ENCODE results near the gene MEMO1.
"Not testable (repeated sequence)": the region's sequence is repeated elsewhere in the genome, so short reads cannot be mapped to it uniquely, and the experiment has no call there.

Gene MEMO1

GRCh38 chr2:31957354-31958139, 53.3 kb downstream of the MEMO1 start:
- DNase-seq (ENCODE audit: low read depth) = no peak

GRCh38 chr2:31956934-31957333, 53.9 kb downstream of the MEMO1 start:
- not testable (repeated sequence) for DNase-seq (ENCODE audit: low read depth)

GRCh38 chr2:31956312-31956711, 54.5 kb downstream of the MEMO1 start:
- DNase-seq (ENCODE audit: low read depth) = no peak

GRCh38 chr2:31953095-31953494, 57.7 kb downstream of the MEMO1 start:
- not testable (repeated sequence) for DNase-seq (ENCODE audit: low read depth)

GRCh38 chr2:31950946-31951562, 59.8 kb downstream of the MEMO1 start:
- no peak for DNase-seq (ENCODE audit: low read depth)

- DNase-seq (ENCODE audit: low read depth) = no peak
Observed at GRCh38 chr2:31947871-31948270, 62.9 kb downstream of the MEMO1 start.

- no peak for DNase-seq (ENCODE audit: low read depth)
Observed at GRCh38 chr2:31946838-31947237, 64.0 kb downstream of the MEMO1 start.

- no peak for DNase-seq (ENCODE audit: low read depth)
Observed at GRCh38 chr2:31945572-31945935, 65.3 kb downstream of the MEMO1 start.

GRCh38 chr2:31944828-31945571, 65.8 kb downstream of the MEMO1 start:
- DNase-seq (ENCODE audit: low read depth) = no peak

- DNase-seq (ENCODE audit: low read depth) = no peak
Observed at GRCh38 chr2:31943636-31944225, 67.1 kb downstream of the MEMO1 start.

- no peak for DNase-seq (ENCODE audit: low read depth)
Observed at GRCh38 chr2:31940920-31941319, 69.9 kb downstream of the MEMO1 start.

GRCh38 chr2:31937741-31938140, 73.1 kb downstream of the MEMO1 start:
- DNase-seq (ENCODE audit: low read depth) = no peak

- no peak for DNase-seq (ENCODE audit: low read depth)
Observed at GRCh38 chr2:31935370-31935769, 75.4 kb downstream of the MEMO1 start.

GRCh38 chr2:31933066-31933465, 77.7 kb downstream of the MEMO1 start:
- no peak for DNase-seq (ENCODE audit: low read depth)

GRCh38 chr2:31932589-31932988, 78.2 kb downstream of the MEMO1 start:
- DNase-seq (ENCODE audit: low read depth) = no peak

- no peak for DNase-seq (ENCODE audit: low read depth)
Observed at GRCh38 chr2:31931916-31932315, 78.9 kb downstream of the MEMO1 start.

GRCh38 chr2:31925517-31925916, 85.3 kb downstream of the MEMO1 start:
- no peak for DNase-seq (ENCODE audit: low read depth)

- no peak for DNase-seq (ENCODE audit: low read depth)
Observed at GRCh38 chr2:31923662-31924061, 87.1 kb downstream of the MEMO1 start.

GRCh38 chr2:31922542-31923408, 88.0 kb downstream of the MEMO1 start:
- no peak for DNase-seq (ENCODE audit: low read depth)

GRCh38 chr2:31920962-31921361, 89.8 kb downstream of the MEMO1 start:
- no peak for DNase-seq (ENCODE audit: low read depth)

- DNase-seq (ENCODE audit: low read depth) = no peak
Observed at GRCh38 chr2:31919499-31919898, 91.3 kb downstream of the MEMO1 start.

GRCh38 chr2:31909661-31910060, 101.1 kb downstream of the MEMO1 start:
- DNase-seq (ENCODE audit: low read depth) = no peak

Data from stimulated activated CD8-positive, alpha-beta memory T cell treated with anti-CD3 and anti-CD28 coated beads, Interleukin-15, amount 100 ng/mL, for 24 hours (primary cell).